GM21423 (cell line): ENCODE data around the gene SEMA4D.

Source experiments
- ATAC-seq: cut with Tn5 transposase; IDR thresholded peaks from one replicate; pipeline ENCODE4 v1.9.1; 2021; ENCODE audit warnings: mild to moderate bottlenecking, moderate library complexity; ENCODE audit not compliant: unreplicated experiment

SEMA4D gene

DNA sequence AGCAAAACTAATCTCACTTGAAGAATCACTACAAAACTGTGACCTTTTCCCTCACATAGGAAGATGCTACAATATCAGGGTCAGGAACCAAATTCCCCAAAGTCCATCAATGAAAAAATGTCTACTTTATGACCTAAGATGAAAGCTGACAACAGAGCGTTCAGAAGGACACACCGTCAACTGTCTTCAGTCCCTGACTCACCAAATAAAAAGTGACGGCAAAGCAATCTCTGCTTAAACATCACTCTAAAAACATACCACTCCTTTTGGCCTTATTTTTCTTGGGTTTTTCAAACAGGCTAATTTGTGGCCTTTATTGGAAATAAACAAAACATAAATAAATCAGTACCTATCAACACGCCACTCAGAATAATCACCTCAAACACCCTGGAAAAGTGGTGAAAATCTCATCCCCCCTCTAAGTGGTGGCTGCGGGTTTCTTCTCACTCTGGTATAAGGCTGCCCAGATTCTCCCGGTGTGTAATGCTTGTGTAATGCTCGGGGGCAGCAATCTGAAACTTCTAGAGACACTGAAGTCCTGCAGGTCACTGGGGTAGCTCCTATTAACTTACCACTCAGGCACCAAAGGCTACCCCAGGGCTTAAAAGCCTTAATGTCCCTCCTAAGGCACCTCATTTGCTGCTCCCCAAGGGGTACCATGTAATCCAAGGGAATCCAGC, 29.5 kb downstream of the SEMA4D start:
- no peak for ATAC-seq

DNA sequence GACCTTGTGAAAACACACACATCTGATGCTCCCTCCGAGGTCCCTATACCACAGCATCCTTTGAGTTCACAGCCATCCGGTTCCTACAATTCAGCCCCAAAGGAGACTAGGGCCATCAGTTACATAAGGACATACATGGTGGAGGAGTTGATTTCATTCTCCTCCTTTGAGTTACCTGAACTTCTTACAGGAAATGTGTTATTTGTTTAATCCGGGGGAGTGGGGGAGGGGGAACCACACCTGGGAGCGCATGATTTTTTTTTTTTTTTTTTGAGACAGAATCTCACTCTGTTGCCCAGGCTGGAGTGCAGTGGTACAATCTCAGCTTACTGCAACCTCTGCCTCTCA, 30.7 kb downstream of the SEMA4D start:
- ATAC-seq = peak; percentile 6

DNA sequence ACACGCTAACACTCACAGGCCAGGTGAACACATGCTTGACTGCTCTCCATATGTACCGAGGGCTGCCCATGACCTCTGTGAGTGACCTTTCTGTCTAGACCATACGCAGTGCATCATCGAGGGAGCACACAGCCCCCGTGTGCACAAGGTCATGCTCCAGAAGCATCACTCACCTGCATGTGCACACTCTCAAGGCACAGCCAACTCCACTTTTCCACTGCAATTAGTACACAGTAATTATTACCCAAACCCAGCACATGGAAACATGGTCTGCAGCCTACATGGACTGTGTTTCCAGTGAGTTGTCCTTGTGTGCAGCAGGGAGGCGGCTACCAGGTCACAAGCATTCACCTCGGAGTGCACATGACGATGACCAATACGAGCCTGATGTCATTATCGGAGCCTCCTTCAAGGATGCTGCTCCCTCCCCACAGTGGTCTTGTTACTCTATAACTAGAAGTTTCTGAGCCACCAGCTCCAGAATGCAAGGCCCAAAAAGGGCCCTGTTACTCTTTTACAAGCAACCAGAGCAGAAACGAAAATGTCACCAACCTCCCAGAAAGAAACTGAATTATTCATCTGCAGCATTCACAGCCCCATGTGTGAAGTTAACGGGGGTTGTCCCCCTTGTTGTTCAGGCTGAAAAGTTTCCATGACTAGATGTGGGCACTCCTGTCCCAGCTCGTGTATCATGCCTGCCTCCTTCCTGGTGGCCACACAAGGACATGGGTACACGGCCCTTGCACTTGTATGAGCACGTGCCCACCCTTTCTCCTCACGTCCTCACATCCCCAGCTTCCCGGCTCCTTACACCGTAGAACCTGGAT, 31.2 kb downstream of the SEMA4D start:
- ATAC-seq = peak; percentile 66

DNA sequence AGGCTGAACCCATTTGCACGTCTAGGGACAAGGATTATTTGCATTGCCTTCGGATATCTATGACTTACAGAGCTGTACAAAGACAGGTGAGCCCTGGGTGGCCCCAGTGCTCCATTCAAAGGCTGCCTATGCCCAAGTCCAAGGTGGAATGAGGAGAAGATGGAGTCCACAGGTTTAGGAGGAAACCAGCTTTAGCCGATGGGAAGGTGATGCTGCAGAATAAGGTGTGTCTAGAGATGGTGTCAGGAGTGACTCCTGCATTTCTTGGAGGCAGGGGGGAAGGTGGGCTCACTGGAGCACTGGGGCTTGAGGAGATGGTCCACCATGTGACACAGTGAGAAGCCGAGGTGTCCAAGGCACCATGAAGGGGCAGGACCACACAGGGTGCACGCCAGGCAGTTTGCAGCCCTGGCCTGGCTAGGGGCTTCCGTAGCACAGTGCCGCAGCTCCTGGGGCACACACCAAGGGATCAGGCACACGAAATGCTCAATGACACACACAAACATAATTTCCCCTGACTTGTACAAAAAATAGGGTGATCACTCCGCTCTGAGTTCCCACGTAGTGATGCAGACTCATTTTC, 32.1 kb downstream of the SEMA4D start:
- ATAC-seq = no peak

DNA sequence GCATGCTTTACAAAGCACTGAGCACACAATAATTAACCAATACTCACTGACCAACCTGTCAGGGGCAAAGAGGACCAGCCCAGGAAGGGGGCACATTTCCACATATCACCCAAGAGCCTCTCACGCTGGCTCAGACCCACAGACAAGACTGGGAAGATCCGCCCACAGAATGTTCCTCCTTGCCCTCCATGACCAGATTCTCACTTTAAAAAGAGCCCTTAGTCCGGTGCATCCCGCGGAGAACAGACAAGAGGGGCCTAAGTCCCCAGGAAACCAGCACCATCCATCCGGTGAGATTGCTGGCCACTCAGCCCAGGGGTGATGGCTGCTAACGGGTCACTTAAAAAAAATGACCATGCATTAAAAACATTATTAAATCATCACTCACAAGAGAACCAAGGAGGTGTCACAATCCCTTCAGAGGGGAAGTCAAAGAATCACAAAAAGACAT, 32.9 kb downstream of the SEMA4D start:
- no peak for ATAC-seq

DNA sequence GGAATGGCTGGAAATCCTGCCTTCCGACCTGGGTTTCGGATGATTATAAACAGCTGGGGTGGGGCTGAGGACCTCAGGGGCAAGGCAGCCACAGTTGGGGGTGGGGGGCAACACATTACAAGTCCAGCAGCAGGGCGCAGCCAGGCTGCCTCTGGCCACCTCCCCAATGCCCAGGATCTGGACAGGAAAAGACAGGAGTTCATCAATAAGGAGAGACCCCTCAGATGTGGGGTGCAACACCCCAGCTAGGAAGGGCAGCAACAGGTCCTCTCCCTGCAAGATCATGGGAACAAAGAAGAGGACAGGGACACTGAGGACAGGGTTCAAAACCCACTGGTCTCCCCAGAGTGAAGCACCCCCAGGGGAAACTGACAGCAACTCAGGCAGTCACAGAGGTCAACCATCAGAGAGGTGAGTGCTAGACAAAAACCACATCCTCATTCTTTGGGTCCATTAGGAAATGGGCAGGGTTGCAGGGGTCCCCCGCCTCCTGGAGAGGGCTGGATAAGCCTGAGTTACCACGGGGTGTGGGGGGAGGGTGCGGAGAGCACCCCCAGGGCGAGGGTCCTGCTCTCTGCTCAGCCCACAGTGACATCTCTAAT, 33.5 kb downstream of the SEMA4D start:
- ATAC-seq = peak; percentile 32

DNA sequence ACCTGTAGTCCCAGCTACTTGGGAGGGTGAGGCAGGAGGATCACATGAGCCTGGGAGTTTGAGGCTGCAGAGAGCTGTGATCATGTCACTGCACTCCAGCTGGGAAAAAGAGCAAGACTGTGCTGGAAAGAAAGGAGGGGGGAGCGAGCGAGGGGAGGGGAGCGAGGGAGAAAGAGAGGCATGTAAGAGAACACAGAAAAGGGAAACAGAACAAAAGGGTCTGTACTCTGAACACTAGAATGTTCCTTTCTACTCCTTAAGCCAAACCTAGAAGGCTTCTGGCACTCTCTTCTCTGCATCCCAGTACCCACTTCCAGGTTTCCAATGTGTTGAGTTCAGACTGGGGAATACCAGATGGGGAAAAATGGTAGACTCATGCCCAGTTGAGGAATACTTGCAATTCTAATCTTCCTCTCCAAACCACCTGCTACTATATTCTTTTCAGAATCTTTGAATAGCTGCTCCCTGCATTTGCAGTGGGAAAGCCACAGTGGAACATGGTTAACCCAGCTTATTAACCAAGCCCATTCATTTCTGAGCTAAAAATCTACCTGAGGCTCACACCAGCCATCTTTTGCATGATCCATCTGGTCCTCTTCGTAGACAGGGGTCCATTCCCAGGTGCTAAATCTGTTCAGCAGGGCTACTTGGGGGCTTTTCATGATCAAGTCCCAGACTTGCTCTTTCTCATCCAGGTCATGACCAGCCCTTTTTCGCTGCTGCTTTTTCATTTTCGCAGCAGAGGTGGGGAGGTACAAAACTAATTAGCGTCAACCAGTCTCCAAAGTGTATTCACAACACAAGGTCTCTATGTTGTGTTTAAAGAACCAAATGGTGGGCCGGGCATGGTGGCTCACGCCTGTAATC, 34.9 kb downstream of the SEMA4D start:
- no peak for ATAC-seq

DNA sequence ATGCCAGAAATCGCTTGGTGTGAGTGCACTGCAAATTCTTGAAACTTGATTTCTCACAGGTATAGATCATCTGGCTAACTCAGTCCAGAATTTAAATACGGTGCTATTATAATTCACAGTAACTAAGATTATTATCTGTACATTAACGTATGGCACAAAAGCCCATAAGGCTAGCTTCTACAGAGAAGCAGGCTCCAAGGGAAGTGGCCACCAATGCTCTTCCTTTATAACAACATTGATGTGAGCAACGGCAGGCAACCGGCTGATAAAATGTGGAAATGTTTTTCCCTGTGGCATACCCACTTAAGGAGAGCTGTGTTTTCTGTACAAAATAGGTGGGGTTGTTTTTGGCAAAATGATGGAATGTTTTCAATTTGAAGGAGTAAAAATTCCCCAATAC, 35.7 kb downstream of the SEMA4D start:
- ATAC-seq = no peak

DNA sequence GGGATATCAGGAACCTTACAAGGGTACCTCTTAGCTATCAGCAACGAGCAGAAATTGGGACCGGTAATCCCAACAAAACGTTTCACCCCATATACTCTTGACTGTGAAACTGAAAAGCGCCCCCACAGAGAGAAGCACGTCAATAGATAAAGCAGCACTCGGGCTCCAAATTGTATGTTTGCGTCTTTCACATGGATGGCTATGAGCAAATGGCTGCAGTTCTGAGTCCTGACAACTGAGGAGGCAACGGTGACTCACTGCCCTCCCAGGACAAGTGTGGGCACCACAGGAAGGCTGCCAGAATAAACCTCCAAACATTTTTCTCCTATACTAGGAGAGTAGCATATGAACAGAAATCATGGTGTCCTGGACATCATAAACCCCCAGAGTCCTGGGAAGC, 36.6 kb downstream of the SEMA4D start:
- no peak for ATAC-seq

DNA sequence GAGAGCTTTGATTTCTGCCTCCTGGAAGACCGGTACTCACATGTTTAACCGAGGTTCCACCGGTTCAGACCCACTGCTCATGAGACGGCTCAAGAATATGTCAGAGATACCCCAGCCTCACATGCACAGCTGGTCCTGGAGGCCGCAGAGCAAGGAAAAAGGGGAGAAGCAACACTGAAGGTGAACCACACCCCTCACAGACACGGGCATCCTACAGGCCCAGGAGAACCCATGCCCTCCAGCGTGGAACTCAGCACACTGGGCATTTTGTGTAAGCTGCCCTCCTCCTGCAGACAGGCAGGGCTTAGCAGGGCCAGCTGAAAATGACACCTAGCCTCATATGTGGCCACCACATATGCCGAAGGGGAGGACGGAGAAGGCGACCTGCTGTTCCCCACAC, 37.4 kb downstream of the SEMA4D start:
- no peak for ATAC-seq

DNA sequence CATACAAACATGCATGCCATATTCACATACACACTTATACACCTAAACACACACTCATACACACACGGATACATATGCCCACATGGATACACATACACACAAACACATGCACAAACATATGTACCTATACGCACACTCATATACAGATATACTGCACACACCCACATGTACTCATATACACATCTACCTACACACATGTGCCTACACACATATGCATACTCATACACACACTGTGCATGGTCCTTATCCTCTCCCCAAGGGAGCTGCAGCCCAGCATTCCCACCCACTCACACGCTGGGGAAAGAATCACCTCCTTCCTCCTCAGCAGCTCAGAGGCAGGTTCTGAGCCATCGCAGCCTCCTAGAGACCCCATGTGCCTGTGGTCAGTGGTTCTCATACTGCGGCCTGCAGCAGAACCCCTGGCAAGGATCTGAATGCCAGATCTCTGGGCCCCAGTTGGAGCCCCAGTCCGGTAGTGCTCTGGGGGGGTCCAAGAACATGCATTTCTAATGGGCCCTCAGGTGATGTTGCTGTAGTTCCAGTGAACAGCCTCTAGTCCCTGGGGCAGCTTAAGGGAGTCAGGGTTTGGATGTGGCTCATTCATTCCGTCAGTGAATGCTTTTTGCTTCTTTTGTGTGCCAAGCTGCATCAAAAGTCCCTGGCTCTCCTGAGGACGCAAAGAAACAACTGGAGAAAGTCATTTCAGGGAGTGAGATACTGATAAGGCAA, 39.0 kb downstream of the SEMA4D start:
- ATAC-seq = no peak

DNA sequence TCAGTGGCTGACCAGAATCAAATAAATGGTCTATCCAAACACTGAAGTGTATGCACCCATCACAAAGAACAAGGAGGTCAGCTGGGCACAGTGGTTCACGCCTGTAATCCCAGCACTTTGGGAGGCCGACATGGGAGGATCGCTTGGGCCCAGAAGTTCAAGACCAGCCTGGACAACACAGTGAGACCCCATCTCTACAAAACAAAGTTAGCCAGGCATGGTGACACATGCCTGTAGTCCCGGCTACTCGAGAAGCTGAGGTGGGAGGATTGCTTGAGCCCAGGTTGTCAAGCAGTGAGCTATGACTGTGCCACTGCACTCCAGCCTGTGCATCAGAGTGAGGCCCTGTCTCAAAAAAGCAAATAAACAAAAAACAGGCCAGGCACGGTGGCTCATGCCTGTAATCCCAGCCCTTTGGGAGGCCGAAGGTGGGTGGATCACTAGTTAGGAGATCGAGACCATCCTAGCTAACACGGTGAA, 40.5 kb downstream of the SEMA4D start:
- no peak for ATAC-seq

DNA sequence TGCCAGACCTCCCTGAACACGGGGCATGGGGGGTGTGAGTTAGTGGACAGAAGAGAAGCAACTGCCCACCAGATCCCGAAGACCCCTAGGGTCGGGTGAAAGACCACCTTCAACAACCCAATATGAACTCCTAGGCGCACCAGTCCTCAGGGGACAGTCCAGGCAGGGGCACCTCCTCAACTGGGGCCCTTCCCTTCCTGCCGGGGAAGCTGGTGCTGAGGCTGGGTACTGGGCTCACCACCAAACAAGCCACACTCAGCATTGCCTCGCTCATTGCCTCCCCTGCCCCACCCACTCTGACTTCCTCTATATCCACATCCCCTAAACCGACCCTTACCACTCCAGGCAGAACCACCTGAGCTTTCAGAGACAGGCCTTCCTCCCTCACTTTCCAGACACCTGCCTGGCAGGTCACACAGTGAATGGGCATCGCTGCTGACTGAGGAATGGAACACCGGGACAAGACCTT, 42.5 kb downstream of the SEMA4D start:
- ATAC-seq = no peak

DNA sequence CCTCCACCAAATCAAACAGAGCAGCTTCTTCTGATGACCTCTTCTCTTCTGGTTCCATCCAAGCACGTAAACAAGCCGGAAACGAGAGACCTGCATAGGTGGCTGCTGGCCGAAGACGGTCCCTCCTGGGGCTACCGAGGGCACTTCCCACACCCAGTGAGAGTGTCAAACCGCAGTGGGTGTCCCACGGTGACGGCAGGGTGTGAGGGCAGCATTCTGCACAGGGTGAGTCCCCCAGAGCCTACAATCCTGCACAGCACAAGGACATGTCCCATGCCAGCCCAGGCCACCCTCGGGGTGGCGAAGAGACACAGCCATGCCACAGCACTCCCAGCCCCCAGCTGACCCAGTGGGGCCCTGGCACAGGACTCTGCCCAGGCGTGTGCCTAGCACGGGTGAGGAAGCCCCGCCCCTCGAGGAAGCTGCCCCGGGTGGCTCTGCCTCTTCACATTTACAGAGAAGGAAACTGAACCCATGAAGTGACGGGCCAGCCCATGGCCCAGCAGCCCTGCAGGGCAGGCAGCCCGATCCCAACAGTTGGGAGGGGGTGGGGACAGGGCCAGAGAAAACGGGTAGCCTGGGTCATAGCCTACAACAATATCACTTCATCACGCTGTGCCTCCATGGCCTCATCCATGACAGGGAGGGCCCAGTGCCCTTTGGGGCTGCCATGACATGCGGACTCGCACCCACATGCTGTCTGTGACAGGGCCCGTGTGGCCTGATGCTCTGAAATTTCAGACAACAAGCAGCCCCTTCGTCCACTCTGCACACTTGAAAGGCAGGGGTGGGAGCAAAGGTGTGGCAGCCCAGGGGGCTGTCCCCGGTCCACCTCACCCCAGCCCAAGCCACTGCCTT, 43.2 kb downstream of the SEMA4D start:
- ATAC-seq = no peak

DNA sequence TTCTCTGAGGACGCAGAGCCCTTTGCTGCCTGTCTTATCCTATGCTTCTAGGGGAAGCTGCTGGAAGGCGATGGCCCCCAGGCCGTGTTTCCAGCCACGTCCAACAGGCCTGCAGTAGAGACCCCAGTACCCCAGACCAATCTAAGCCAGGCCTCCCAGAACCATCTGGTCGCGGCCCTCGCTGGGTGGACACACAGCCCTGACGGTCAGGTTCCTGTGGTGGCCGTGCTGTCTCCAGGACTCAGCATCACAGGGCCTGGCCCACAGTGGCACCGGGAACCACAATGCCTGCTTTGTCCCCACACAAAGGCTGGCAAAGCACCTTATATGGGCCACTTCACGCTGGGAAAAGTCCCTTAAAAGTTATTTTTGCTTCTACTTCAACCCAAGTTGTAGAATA, 44.5 kb downstream of the SEMA4D start:
- ATAC-seq = no peak

DNA sequence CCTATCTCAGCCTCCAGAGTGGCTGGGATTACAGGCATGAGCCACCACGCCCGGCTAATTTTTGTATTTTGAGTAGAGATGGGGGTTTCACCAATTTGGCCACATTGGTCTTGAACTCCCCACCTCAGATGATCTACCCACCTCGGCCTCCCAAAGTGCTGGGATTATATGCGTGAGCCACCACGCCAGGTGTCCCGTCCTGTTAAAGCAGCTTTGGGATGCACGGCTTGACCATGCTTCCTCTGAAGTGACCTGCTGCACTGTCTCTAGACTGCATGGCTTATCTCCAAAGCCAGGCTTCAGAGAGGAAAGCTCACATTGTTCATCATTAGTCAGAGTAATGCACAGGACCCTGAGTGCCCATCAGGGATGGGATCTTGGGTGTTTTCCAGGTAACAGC, 45.4 kb downstream of the SEMA4D start:
- ATAC-seq = no peak

DNA sequence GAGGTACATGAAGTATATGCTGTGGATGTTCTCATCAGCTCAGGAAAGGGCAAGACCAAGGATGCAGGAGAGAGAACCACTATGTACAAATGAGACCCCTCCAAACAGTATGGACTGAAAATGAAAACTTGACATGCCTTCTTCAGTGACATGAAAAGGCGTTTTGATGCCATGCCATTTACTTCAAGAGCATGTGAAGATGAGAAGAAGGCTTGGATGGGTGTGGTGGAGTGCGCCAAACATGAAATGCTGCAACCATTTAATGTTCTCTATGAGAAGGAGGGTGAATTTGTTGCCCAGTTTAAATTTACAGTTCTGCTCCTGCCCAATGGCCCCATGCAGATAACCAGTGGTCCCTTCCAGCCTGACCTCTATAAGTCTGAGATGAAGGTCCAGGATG, 47.7 kb downstream of the SEMA4D start:
- no peak for ATAC-seq

DNA sequence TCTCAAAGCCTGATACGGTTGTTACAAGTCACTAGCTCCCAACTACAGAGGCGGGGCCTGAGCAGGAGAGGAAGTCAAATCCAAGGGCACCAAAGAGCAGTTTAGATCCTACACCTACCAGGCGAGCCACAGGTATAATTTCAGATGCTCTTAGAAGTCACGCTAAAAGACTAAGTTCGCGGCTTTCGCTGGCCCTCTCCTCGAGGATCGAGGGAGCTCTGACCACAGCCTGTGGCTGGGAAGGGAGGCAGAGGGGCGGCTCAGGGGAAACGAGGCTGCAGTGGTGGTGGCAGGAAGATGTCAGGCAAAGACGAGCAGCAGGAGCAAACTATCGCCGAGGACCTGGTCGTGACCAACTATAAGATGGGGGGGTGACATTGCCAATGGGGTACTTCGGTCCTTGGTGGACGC, 48.6 kb downstream of the SEMA4D start:
- no peak for ATAC-seq

DNA sequence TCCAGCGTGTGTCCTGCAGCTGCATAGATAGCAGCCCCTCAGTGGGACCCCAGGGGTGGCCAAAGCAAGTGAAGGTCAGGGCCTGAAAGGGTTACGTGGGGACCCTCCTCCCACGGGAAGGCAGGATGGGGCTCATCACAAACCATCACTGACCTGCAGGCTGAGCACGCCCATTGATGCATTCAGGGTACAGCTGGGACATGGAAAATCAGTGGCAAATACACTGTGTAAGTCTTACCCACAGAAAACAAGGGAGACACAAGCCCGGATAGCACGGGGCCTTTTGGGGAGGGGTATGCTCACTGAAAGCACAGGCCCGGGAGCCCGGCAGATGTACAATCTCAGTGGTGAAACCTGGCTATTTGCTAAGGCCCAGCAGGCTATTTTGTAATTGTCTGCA, 49.1 kb downstream of the SEMA4D start:
- ATAC-seq = no peak
